Measurements from ENCODE around the gene SEMA3A.

The SEMA3A gene

GRCh38 chr7:84196084-84196503 lies 1.5 kb upstream of the SEMA3A start:
- peak in 2 of 51 donors; percentile 6 to 32 for DNase-seq

GRCh38 chr7:84195295-84196060 lies 889 bp upstream of the SEMA3A start:
- peak in 1 of 51 donors; percentile 25 for DNase-seq

- peak in 1 of 51 donors; percentile 7 for DNase-seq
These were observed 842 bp downstream of the SEMA3A start for GRCh38 chr7:84193747-84194146.

- DNase-seq: peak in 1 of 51 donors; percentile 40
These were observed 2.7 kb downstream of the SEMA3A start for GRCh38 chr7:84191842-84192241.

- DNase-seq: no peak
These were observed 3.3 kb downstream of the SEMA3A start for GRCh38 chr7:84191261-84191660.

- DNase-seq: no peak
These were observed 4.4 kb downstream of the SEMA3A start for GRCh38 chr7:84190016-84190705.

GRCh38 chr7:84188786-84189405 lies 5.7 kb downstream of the SEMA3A start:
- peak in 1 of 51 donors; percentile 23 for DNase-seq

GRCh38 chr7:84187813-84188510 lies 6.6 kb downstream of the SEMA3A start:
- DNase-seq: no peak

GRCh38 chr7:84187087-84187805 lies 7.3 kb downstream of the SEMA3A start:
- no peak for DNase-seq

GRCh38 chr7:84183741-84184140 lies 10.8 kb downstream of the SEMA3A start:
- no peak for DNase-seq

- no peak for DNase-seq
These were observed 12.3 kb downstream of the SEMA3A start for GRCh38 chr7:84182301-84182700.

GRCh38 chr7:84181628-84182027 lies 13.0 kb downstream of the SEMA3A start:
- no peak for DNase-seq

- no peak for DNase-seq
These were observed 16.7 kb downstream of the SEMA3A start for GRCh38 chr7:84177758-84178412.

GRCh38 chr7:84176716-84177115 lies 17.9 kb downstream of the SEMA3A start:
- no peak for DNase-seq

- DNase-seq: no peak
These were observed 19.1 kb downstream of the SEMA3A start for GRCh38 chr7:84175461-84175860.

- no peak for DNase-seq
These were observed 23.9 kb downstream of the SEMA3A start for GRCh38 chr7:84170646-84171045.

- no peak for DNase-seq
These were observed 32.0 kb downstream of the SEMA3A start for GRCh38 chr7:84162584-84162983.

- no peak for DNase-seq
These were observed 32.5 kb downstream of the SEMA3A start for GRCh38 chr7:84162125-84162524.

GRCh38 chr7:84161398-84161797 lies 33.2 kb downstream of the SEMA3A start:
- no peak for DNase-seq

GRCh38 chr7:84159435-84159834 lies 35.2 kb downstream of the SEMA3A start:
- DNase-seq: peak in 1 of 51 donors; percentile 19

GRCh38 chr7:84157171-84157570 lies 37.4 kb downstream of the SEMA3A start:
- DNase-seq: no peak
